Transverse colon (tissue), 4 donors: ENCODE results near the gene PRRX2. TPM values are rescaled to one million over a fixed set of nuclear protein-coding genes. Genes with fewer than 3 reads are reported as not detected.
A peak's percentile ranks its signal among the peaks of the same experiment; 100 is the strongest.

Experiments used
- DNase-seq: peaks from one replicate; pipeline ENCODE4 v3.0.0-alpha.2; 2019
- H3K27ac ChIP-seq, 4 donors: fragments of 200-600 bp; sonication (generic); 2 replicates each; pipeline ENCODE4 v1.5.1; 2016 to 2018; ENCODE audit warnings: inconsistent platforms in 4 of 4
- H3K27me3 ChIP-seq: fragments of 200-600 bp; sonication (generic); 2 replicates; pipeline ENCODE4 v1.5.1; 2017; ENCODE audit warnings: inconsistent platforms
- H3K36me3 ChIP-seq, 4 donors: fragments of 200-600 bp; sonication (generic); 2 replicates each; pipeline ENCODE4 v1.5.1; 2017 to 2019; ENCODE audit warnings: inconsistent platforms in 4 of 4
- H3K4me1 ChIP-seq, 4 donors: fragments of 200-600 bp; sonication (generic); 2 replicates each; pipeline ENCODE4 v1.5.1; 2017 to 2020; ENCODE audit warnings: inconsistent platforms in 4 of 4
- H3K4me3 ChIP-seq, 4 donors: fragments of 200-600 bp; sonication (generic); 1 replicate in 1 of 4; 2 replicates in 3 of 4; pipeline versions ENCODE4 v1.5.1 to v1.6.1; 2017 to 2019; ENCODE audit warnings: inconsistent platforms in 4 of 4
- H3K9me3 ChIP-seq, 2 donors: fragments of 200-600 bp; sonication (generic); 2 replicates each; pipeline ENCODE4 v1.5.1; 2017 to 2019; ENCODE audit warnings: inconsistent platforms in 2 of 2
- CTCF ChIP-seq, 5 experiments: fragments of 200-600 bp in 3 of 5; fragments of 450-650 bp in 2 of 5; sonication (generic) in 3 of 5; IDR thresholded peaks; 1 replicate in 2 of 5; 2 replicates in 3 of 5; pipeline ENCODE4 v1.5.1; 2016 to 2017; ENCODE audit warnings: antibody characterized with exemption in 5 of 5, inconsistent platforms in 3 of 5, mild to moderate bottlenecking in 2 of 5, moderate library complexity in 1 of 5
- EP300 ChIP-seq: sonication (generic); formaldehyde crosslinking; IDR thresholded peaks from one replicate; pipeline ENCODE4 v1.6.1; 2017; ENCODE audit warnings: antibody characterized with exemption, low read depth
- POLR2A ChIP-seq: fragments of 450-650 bp; IDR thresholded peaks from one replicate; pipeline ENCODE4 v1.6.1; 2016; ENCODE audit warnings: antibody characterized with exemption, mild to moderate bottlenecking, moderate library complexity
- POLR2AphosphoS5 ChIP-seq, 3 donors: sonication (generic); formaldehyde crosslinking; IDR thresholded peaks; one replicate each; pipeline ENCODE4 v1.6.1; 2016; ENCODE audit warnings: antibody characterized with exemption in 3 of 3
- WGBS, 2 donors: methylation state at CpG; one replicate each; pipeline ENCODE4 v1.1.5; 2018; ENCODE audit warnings: low coverage in 1 of 2; 5-methylcytosine and 5-hydroxymethylcytosine counted together
- in situ Hi-C, 4 donors: fragments of 200-750 bp; cut with MboI; loops; one replicate each; pipeline versions ENCODE4 v1.15.0 to v1.15.1; 2017; ENCODE audit warnings: low sequenced_read_pairs in 3 of 4, low pct_ligation_motif_present in 1 of 4, low pct_unique_long_range_greater_than_20kb in 1 of 4
- intact Hi-C: fragments of 100-400 bp; cut with DNase I; formaldehyde crosslinking; loops from one replicate; pipeline ENCODE4 v1.15.1; 2023; ENCODE audit warnings: low total_unique reads
- total RNA-seq, 4 donors: library from RNA; depleted of rRNA; stranded (reverse); fragments of >200 nt; gene quantifications; one replicate each; pipeline ENCODE4 v1.1.0, GENCODE V29; 2016

Gene PRRX2
- total RNA-seq, 4 donors from 2014 or later, result 0.41 TPM; not detected in 3

GRCh38 chr9:129637673-129638439, 27.6 kb upstream of the PRRX2 start:
- intact Hi-C loops, result no loop called here
- Histone ChIP-seq H3K9me3 (no peaks in the 10 kb centered on the region), H3K27me3 (no peaks in the 10 kb centered on the region), H3K27ac (no peak overlapping the region), H3K36me3 (peaks cover 0 to 22% (median 8%) of the 10 kb centered on the region in 4 donors), H3K4me3 (no peak overlapping the region), H3K4me1 (peaks cover 12 to 23% (median 17%) of the 10 kb centered on the region in 4 donors)
- no peak for DNase-seq
- TF ChIP-seq POLR2A, result no peak
- no peak for TF ChIP-seq CTCF (IDR thresholded peaks at IDR 0.05)
- no peak for TF ChIP-seq EP300
- no peak for TF ChIP-seq POLR2AphosphoS5 (IDR thresholded peaks at IDR 0.05)
- 83 to 86% methylated on average over 1 to 22 of the region's 29 CpGs for WGBS, 2 donors
- in situ Hi-C loops, result no loop called here

- intact Hi-C loops (no loop called here), in situ Hi-C loops (no loop called here)
- WGBS, 2 donors, result 87% methylated on average over 17 of the region's 17 CpGs; no CpG with 5 or more reads in 1 of the 2 donors
- no peaks in the 10 kb centered on the region for H3K27me3 ChIP-seq
- H3K4me1 ChIP-seq, result peaks cover 12 to 23% (median 17%) of the 10 kb centered on the region in 4 donors
- no peak for DNase-seq
- no peak overlapping the region for H3K4me3 ChIP-seq
- no peaks in the 10 kb centered on the region for H3K9me3 ChIP-seq
- TF ChIP-seq POLR2AphosphoS5 (IDR thresholded peaks at IDR 0.05) (peak in 1 of 3 donors; percentile 6), EP300 (no peak)
- peaks cover 0 to 17% (median 8%) of the 10 kb centered on the region in 4 donors for H3K36me3 ChIP-seq
- H3K27ac ChIP-seq, result no peak overlapping the region
Observed at GRCh38 chr9:129639034-129639630, 26.3 kb upstream of the PRRX2 start.

GRCh38 chr9:129639756-129640085, 25.7 kb upstream of the PRRX2 start:
- Histone ChIP-seq H3K4me3 (no peak overlapping the region), H3K4me1 (peaks cover 12 to 23% (median 17%) of the 10 kb centered on the region in 4 donors), H3K36me3 (peaks cover 0 to 12% (median 6%) of the 10 kb centered on the region in 4 donors), H3K27ac (no peak overlapping the region), H3K9me3 (no peaks in the 10 kb centered on the region), H3K27me3 (no peaks in the 10 kb centered on the region)
- 73% methylated on average over 12 of the region's 12 CpGs; no CpG with 5 or more reads in 1 of the 2 donors for WGBS, 2 donors
- in situ Hi-C loops, result loop anchor here in 2 of 4 donors (10.0 kb wide), 1 partner anchor 145 kb away; no protein-coding TSS in a partner anchor
- intact Hi-C loops, result loop anchor here (10.0 kb wide), 1 partner anchor 155 kb away; no protein-coding TSS in a partner anchor
- no peak for DNase-seq
- TF ChIP-seq CTCF (IDR thresholded peaks at IDR 0.05), result no peak
- no peak for TF ChIP-seq EP300
- TF ChIP-seq POLR2A, result no peak
- no peak for TF ChIP-seq POLR2AphosphoS5 (IDR thresholded peaks at IDR 0.05)

- no peak overlapping the region for H3K27ac ChIP-seq
- H3K4me1 ChIP-seq, result peaks cover 12 to 23% (median 17%) of the 10 kb centered on the region in 4 donors
- TF ChIP-seq POLR2A, result no peak
- no peak for TF ChIP-seq POLR2AphosphoS5 (IDR thresholded peaks at IDR 0.05)
- TF ChIP-seq CTCF (IDR thresholded peaks at IDR 0.05), result no peak
- no peak for TF ChIP-seq EP300
- H3K36me3 ChIP-seq, result peaks cover 0 to 7% (median 3%) of the 10 kb centered on the region in 4 donors
- 50 to 83% methylated on average over 2 to 25 of the region's 25 CpGs for WGBS, 2 donors
- H3K27me3 ChIP-seq, result no peaks in the 10 kb centered on the region
- in situ Hi-C loops (loop anchor here in 2 of 4 donors (10.0 kb wide), 1 partner anchor 145 kb away; no protein-coding TSS in a partner anchor), intact Hi-C loops (loop anchor here (10.0 kb wide), 1 partner anchor 155 kb away; no protein-coding TSS in a partner anchor)
- no peak for DNase-seq
- H3K4me3 ChIP-seq, result peak overlapping the region in 1 of 4 donors; percentile 97
- H3K9me3 ChIP-seq, result no peaks in the 10 kb centered on the region
Observed at GRCh38 chr9:129640086-129640870, 25.2 kb upstream of the PRRX2 start.
